D721Med (cell line): Measurements from ENCODE around the gene ADSS2.

Experiments used
- DNase-seq: peaks from one replicate; pipeline ENCODE4 v3.0.0; 2011; ENCODE audit warnings: low spot score; ENCODE audit not compliant: insufficient read length
- FAIRE-seq: peaks from 2 replicates; lab custom pipeline; 2011; peaks lifted over from hg19 to GRCh38; lab: Jason Lieb, UNC
- TF ChIP-seq, protein P1 (sequence below): IDR thresholded peaks from 2 replicates; pipeline ENCODE4 v1.5.1; 2012; ENCODE audit warnings: mild to moderate bottlenecking, control low read depth; ENCODE audit not compliant: insufficient read depth; ENCODE audit errors: missing control alignments

The ADSS2 gene

GRCh38 chr1:244414543-244414942, 37.2 kb downstream of the ADSS2 start:
- TF ChIP-seq, protein P1, sequence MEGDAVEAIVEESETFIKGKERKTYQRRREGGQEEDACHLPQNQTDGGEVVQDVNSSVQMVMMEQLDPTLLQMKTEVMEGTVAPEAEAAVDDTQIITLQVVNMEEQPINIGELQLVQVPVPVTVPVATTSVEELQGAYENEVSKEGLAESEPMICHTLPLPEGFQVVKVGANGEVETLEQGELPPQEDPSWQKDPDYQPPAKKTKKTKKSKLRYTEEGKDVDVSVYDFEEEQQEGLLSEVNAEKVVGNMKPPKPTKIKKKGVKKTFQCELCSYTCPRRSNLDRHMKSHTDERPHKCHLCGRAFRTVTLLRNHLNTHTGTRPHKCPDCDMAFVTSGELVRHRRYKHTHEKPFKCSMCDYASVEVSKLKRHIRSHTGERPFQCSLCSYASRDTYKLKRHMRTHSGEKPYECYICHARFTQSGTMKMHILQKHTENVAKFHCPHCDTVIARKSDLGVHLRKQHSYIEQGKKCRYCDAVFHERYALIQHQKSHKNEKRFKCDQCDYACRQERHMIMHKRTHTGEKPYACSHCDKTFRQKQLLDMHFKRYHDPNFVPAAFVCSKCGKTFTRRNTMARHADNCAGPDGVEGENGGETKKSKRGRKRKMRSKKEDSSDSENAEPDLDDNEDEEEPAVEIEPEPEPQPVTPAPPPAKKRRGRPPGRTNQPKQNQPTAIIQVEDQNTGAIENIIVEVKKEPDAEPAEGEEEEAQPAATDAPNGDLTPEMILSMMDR = no peak
- DNase-seq (no peak), FAIRE-seq (no peak)

- no peak for FAIRE-seq
- TF ChIP-seq, protein P1 = no peak
- DNase-seq = no peak
These were observed 38.0 kb downstream of the ADSS2 start for GRCh38 chr1:244413736-244414135.

GRCh38 chr1:244412176-244412575, 39.5 kb downstream of the ADSS2 start:
- no peak for FAIRE-seq
- DNase-seq = no peak
- TF ChIP-seq, protein P1 = no peak

GRCh38 chr1:244409701-244410100, 42.0 kb downstream of the ADSS2 start:
- FAIRE-seq = no peak
- TF ChIP-seq, protein P1 = no peak
- no peak for DNase-seq

DNA sequence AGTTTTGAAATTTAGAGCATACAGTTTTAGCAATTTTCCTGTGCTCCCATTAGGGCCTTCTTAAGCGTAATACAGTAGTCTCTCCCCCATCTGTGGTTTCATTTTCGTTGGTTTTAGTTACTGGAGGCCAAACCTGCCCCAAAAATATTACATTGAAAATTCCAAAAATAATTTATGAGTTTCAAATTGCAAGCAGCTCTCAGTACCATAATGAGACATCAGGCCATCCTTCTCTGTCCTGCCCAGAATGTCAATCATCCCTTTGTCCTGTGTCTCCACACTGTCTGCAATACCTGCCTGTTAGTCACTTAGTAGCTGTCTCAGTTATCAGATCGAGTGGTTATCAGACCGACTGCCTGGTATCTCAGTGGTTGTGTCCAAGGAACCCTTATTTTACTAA, 45.4 kb downstream of the ADSS2 start:
- FAIRE-seq (no peak), DNase-seq (no peak)
- TF ChIP-seq, protein P1 = no peak

- FAIRE-seq (no peak), DNase-seq (no peak)
- TF ChIP-seq, protein P1 = no peak
These were observed 45.9 kb downstream of the ADSS2 start for GRCh38 chr1:244405856-244406255.

GRCh38 chr1:244403431-244403830, 48.3 kb downstream of the ADSS2 start:
- TF ChIP-seq, protein P1 = no peak
- FAIRE-seq (peak; percentile 16), DNase-seq (no peak)
